Measurements from ENCODE around the gene DRAM2.

- TF ChIP-seq CTCF (IDR thresholded peaks at IDR 0.05) (no peak), POLR2A (IDR thresholded peaks at IDR 0.05) (no peak)
Measured at GRCh38 chr1:111154021-111154999, 14.4 kb upstream of the DRAM2 start.

Measured in right lobe of liver (tissue), 4 donors.